ENCODE results near the gene FAAP20. TPM values are rescaled to one million over a fixed set of nuclear protein-coding genes. Genes with fewer than 3 reads are reported as not detected.

FAAP20 gene
- total and polyA plus RNA-seq, 10 of the 15 experiments (the other 5 are each of a cell fraction or from before 2014, with no cell fraction given), result 0.79 to 91.8 (median 20.9) TPM

GRCh38 chr1:2172551-2173146, 21.9 kb downstream of the FAAP20 start:
- Histone ChIP-seq H2AFZ (ENCODE audit: control insufficient read depth, low read depth, low read length) (no peak overlapping the region), H3K4me2 (ENCODE audit: control insufficient read depth, insufficient read depth) (no peak overlapping the region), H3K36me3 (ENCODE audit: control insufficient read depth in 2 of 2, insufficient read depth in 2 of 2, low read length in 1 of 2) (no peaks in the 10 kb centered on the region), H3K4me1 (ENCODE audit: control insufficient read depth, insufficient read depth, low read length) (no peaks in the 10 kb centered on the region), H3K9me3 (replicated peaks; ENCODE audit: control insufficient read depth, insufficient read depth, low read length) (no peaks in the 10 kb centered on the region), H3K79me2 (ENCODE audit: control insufficient read depth, insufficient read depth, low read length) (no peaks in the 10 kb centered on the region), H4K20me1 (ENCODE audit: control insufficient read depth, insufficient read depth) (no peaks in the 10 kb centered on the region), H3K9ac (ENCODE audit: control insufficient read depth, insufficient read depth, low read length) (no peak overlapping the region), H3K27ac (ENCODE audit: control insufficient read depth, insufficient read depth) (no peak overlapping the region), H3K4me3 (no peak overlapping the region), H3K27me3 (replicated peaks in 1 of 2; ENCODE audit: control insufficient read depth in 2 of 2, insufficient read depth in 2 of 2, low read length in 1 of 2) (no peaks in the 10 kb centered on the region)
- TF ChIP-seq MAX (IDR thresholded peaks at IDR 0.05; ENCODE audit: low read depth, low read length) (no peak), ATF2 (IDR thresholded peaks at IDR 0.05; ENCODE audit: low read length) (no peak), NFYA (IDR thresholded peaks at IDR 0.05; ENCODE audit: borderline replicate concordance, low read depth, low read length) (no peak), CREB1 (IDR thresholded peaks at IDR 0.05; ENCODE audit: low read depth) (no peak), CBFB (IDR thresholded peaks at IDR 0.05; ENCODE audit: low read depth) (no peak), HDAC2 (IDR thresholded peaks at IDR 0.05) (no peak), EED (IDR thresholded peaks at IDR 0.05; ENCODE audit: low read depth) (no peak), TBL1XR1 (IDR thresholded peaks at IDR 0.05; ENCODE audit: low read depth, low read length) (no peak), NFXL1 (IDR thresholded peaks at IDR 0.05; ENCODE audit: borderline replicate concordance) (no peak), POLR2AphosphoS2 (IDR thresholded peaks at IDR 0.05; ENCODE audit: low read depth, low read length) (no peak), HDAC6 (IDR thresholded peaks at IDR 0.05; ENCODE audit: unreplicated experiment) (no peak), POU2F2 (IDR thresholded peaks at IDR 0.05; ENCODE audit: borderline replicate concordance, low read depth, low read length) (no peak), ZNF207 (IDR thresholded peaks at IDR 0.05; ENCODE audit: borderline replicate concordance) (no peak), RELB (IDR thresholded peaks at IDR 0.05; ENCODE audit: low read depth) (no peak), MLLT1 (IDR thresholded peaks at IDR 0.05) (no peak), KLF5 (IDR thresholded peaks at IDR 0.05; ENCODE audit: partially characterized antibody) (no peak), TCF3 (IDR thresholded peaks at IDR 0.05; ENCODE audit: borderline replicate concordance, insufficient read depth, low read depth, low read length) (no peak), ZNF384 (IDR thresholded peaks at IDR 0.05; ENCODE audit: borderline replicate concordance, low read depth, low read length) (no peak), BHLHE40 (IDR thresholded peaks at IDR 0.05; ENCODE audit: borderline replicate concordance in 1 of 2, low read depth in 2 of 2, low read length in 1 of 2) (no peak)
- DNase-seq (ENCODE audit: low read depth, low spot score) (no peak), FAIRE-seq (no peak), ATAC-seq (no peak)
- SMC1A ChIA-PET (ENCODE audit: uncharacterized antibody, unreplicated experiment), result no interaction called here
- CTCF ChIA-PET, result no interaction called here
- BruUV-seq (replicated peaks), result no TSS peak
- POLR2A ChIA-PET, result no interaction called here
- 75% methylated on average over 21 of the region's 33 CpGs for WGBS (ENCODE audit: insufficient coverage, insufficient replicate concordance, low lambda C conversion rate, missing lambda C conversion rate)
- in situ Hi-C loops (cut with MboI) (no loop called here), intact Hi-C loops (cut with micrococcal nuclease; ENCODE audit: unreplicated experiment) (loop anchor here (5.0 kb wide), 1 partner anchor 210 kb away; no protein-coding TSS in a partner anchor)
- RAD21 ChIA-PET (ENCODE audit: unreplicated experiment), result no interaction called here

All from GM12878 (cell line).